Measurements from ENCODE around the gene UBE2L3.
"Not testable (repeated sequence)": the region's sequence is repeated elsewhere in the genome, so short reads cannot be mapped to it uniquely, and the experiment has no call there.

Gene UBE2L3

GRCh38 chr22:21573293-21573734 lies 5.8 kb downstream of the UBE2L3 start:
- DNase-seq: no peak

- DNase-seq: no peak
These were observed 6.4 kb downstream of the UBE2L3 start for GRCh38 chr22:21573750-21574494.

DNA sequence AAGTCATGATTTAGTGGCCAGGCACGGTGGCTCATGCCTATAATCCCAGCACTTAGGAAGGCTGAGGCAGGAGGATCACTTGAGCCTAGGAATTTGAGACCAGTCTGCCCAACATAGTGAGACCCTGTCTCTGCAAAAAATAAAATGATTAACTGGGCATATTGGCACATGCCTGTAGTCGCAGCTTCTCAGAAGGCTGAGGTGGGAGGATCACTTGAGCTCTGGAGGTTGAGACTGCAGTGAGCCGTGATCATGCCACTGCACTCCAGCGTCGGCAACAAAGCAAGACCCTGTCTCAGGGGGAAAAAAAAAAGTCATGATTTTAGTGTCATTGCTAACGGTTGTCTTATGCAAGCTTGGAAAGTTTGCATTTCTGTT lies 11.9 kb downstream of the UBE2L3 start:
- DNase-seq: no peak

GRCh38 chr22:21580623-21581007 lies 13.1 kb downstream of the UBE2L3 start:
- not testable (repeated sequence) for DNase-seq

- DNase-seq: not testable (repeated sequence)
These were observed 13.6 kb downstream of the UBE2L3 start for GRCh38 chr22:21581009-21581713.

- no peak for DNase-seq
These were observed 15.6 kb downstream of the UBE2L3 start for GRCh38 chr22:21582801-21583740.

GRCh38 chr22:21585389-21585788 lies 17.9 kb downstream of the UBE2L3 start:
- DNase-seq: no peak

DNA sequence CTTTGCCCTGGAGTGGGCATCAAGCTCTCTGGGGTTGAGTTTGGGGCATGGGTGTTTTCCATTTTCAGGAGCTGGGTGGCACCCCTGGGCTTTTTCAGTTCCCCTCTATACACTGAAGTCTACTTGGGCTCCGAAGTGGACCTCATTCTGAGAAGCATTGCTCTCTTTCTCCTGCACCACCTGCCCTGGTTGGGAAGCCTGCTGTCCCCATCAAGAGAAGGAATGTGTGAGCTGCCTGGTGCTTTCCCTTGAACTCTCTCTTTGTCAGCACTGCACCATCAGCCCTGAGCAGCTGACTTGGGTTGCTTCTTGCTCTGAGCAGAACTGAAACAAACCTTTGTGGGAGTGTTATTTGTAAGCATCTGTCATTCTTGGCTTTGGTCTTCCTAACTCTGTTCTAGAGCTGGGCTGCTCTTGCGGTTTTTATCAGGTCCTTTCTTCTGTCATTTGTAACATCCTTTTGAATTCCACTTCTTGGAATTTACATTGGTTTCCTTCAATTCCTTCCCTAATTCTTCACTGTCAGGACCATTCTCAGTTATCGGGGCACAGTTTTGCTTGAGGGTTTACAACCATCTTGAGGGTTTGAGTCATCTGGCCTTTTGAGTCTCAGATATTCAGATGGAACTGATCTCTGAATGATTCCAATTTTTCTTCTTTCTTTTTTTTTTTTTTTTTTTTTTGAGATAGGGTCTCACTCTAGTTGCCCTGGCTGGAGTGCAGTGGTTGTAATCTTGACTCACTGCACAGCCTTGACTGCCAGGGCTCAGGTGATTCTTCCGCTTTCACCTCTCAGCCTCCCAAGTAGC lies 20.5 kb downstream of the UBE2L3 start:
- DNase-seq: no peak

- no peak for DNase-seq
These were observed 21.9 kb downstream of the UBE2L3 start for GRCh38 chr22:21589396-21589795.

- DNase-seq: no peak
These were observed 23.5 kb downstream of the UBE2L3 start for GRCh38 chr22:21590809-21591641.

- no peak for DNase-seq
These were observed 24.2 kb downstream of the UBE2L3 start for GRCh38 chr22:21591695-21592094.

DNA sequence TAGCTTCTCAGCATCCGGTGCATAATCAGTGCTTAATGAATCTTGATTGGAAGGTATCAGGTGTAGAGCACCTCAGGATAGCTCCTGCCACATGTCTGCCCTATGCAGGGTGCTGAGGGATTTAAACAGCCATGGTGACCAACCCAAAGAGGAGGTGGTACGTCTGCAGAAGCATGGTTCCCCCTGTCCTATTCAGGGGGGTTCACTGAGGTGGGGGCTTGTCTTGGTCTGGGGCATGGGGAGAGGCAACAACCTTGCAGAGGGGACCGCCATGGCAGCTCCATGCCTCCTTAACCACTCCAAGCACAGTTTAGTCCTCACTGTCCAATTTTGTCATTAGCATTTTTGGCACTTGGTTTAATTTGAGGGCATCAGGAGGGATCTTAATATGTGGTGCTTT lies 24.9 kb downstream of the UBE2L3 start:
- no peak for DNase-seq

GRCh38 chr22:21593406-21594232 lies 26.1 kb downstream of the UBE2L3 start:
- no peak for DNase-seq

DNA sequence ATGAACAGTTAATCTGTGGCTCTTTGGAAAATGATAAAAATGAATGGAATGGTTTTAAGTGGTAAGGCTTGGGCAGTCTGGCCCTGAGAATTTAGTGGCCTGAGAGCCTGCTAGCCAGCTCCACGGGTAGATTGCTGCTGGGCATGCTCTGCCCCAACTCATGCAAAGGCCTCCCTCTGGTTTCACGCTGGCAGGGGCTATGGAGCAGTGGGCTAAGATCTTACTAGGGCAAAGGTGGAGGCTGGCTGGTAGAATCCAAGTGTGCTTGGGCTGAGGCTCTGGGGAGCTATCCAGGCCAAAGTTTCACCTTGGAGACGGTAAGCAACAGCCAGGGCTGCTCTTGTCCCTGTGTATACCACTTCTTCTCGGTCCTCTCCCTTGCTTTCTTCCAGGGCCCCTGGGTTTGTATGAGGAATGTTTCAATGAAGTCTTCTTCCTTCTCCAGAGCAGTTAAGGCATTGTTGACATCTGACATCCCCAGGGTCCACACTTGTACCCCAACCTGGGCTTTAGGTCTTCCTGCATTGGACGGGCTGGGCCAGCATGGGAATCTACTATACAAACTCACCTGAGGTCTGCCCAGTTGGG lies 27.4 kb downstream of the UBE2L3 start:
- DNase-seq: no peak

DNA sequence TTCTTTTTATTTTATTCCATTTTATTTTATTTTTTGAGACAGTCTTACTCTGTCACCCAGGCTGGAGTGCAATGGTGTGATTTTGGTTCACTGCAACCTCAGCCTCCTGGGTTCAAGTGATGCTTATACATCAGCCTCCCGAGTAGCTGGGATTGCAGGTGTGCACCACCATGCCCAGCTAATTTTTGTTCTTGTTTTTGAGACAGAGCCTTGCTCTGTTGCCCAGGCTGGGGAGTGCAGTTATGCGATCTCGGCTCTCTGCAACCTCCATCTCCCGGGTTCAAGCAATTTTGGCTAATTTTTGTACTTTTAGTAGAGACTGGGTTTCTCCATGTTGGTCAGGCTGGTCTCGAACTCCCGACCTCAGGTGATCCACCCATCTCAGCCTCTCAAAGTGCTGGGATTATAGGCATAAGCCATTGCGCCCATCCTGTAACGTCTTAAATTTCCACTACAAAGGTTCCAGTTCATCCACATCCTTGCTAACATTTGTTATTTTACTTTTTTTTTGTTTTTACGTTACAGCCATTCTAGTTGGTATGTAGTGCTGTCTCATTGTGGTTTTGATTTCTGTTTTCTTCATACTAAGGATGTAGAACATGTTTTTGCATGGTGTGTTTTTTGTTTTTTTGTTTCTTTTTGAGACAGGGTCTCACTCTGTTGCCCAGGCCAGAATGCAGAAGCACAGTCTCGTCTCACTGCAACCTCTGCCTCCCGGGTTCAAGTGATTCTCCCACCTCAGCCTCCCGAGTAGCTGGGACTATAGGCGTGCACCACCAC lies 29.0 kb downstream of the UBE2L3 start:
- not testable (repeated sequence) for DNase-seq

DNA sequence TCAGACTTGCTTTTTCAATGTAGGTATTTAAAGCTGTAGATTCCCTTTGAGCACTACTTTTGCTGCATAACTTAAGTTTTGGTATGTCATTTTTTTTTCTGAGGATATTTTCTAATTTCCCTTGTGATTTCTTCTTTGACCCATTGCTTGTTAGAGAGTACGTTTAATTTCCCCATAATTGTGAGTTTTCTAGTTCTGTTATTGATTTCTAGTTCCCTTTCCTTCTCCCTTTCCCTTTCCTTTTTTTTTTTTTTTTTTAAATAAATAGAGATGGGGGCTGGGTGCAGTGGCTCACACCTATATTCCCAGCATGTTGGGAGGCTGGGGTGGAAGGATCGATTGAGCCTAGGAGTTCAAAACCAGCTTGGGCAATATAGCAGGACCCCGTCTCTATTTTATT lies 30.8 kb downstream of the UBE2L3 start:
- no peak for DNase-seq

DNA sequence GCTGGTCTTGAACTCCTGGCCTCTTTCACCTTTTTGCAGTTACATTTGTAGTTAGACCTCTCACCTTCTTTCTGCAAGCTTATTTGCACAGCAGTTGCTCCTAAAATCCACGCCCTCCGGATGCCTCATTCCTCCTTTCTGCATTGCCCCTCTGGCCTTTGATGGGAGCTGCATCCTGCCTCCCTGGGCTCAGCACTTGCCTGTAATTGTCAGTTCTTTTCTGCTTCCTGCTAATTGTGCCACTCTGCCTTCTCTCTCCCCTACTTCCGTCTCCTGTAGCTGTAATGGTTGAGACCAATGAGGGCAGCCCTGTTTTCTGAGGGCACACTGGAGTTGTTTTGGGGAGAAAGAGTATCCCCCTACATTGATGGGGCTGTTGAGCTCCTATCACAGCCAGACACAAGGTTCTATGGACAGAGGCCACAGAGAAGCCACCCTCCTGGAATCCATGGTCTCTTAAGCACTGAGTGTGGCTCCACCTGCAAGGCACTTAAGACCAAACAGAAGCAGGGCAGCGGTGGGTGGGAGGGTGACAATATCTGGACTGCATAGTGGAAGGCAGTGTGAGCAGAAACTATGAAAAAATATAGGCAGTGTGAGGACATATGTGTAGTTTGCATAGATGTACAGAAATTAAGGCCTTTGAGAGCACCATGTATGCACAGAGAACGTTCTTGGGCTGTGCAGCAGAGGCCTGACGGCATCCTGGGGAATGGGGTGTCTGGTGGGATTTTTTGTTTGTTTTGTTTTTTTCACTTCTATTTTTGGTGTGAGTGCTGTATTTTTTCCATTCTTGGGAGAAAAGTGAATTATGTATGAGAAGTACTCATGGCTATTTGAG lies 31.8 kb downstream of the UBE2L3 start:
- DNase-seq: no peak

DNA sequence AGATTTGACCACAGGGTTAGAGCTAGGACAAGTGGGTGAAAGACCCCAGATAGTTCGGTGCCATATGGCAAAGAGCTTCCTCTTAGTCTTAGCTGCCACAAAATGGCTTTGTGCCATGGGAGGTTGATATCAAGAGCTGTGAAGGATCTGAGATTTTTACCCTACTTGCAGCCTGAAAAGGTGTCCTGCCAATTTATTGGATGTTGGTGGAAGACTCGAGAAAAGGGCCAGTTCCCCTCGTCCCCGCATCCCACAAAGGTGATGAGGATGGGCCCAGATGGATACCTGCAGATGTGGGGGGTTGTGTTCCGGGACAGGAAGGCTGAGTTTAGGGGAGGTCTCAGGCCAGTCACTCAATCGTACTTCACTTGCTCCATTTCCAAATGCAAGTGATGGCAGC lies 35.1 kb downstream of the UBE2L3 start:
- no peak for DNase-seq
